Stimulated activated CD4-positive, alpha-beta T cell treated with anti-CD3 and anti-CD28 coated beads, Interleukin-2, amount 100 ng/mL, for 48 hours (primary cell): ENCODE data around the gene TARM1.
"Not testable (repeated sequence)": the region's sequence is repeated elsewhere in the genome, so short reads cannot be mapped to it uniquely, and the experiment has no call there.

Experiments used
- DNase-seq, 2 donors: peaks; one replicate each; pipeline ENCODE4 v3.0.0-alpha.2; 2020

TARM1 gene

GRCh38 chr19:54099190-54099902 is 18.2 kb upstream of the TARM1 start:
- no peak for DNase-seq

- DNase-seq: no peak
These were observed 15.5 kb upstream of the TARM1 start for GRCh38 chr19:54096617-54097106.

GRCh38 chr19:54095859-54096616 is 14.9 kb upstream of the TARM1 start:
- peak; percentile 27 to 39 for DNase-seq

GRCh38 chr19:54095136-54095858 is 14.1 kb upstream of the TARM1 start:
- DNase-seq: no peak

- no peak for DNase-seq
These were observed 13.3 kb upstream of the TARM1 start for GRCh38 chr19:54094426-54095000.

- no peak for DNase-seq
These were observed 3.2 kb upstream of the TARM1 start for GRCh38 chr19:54084410-54084809.

- no peak for DNase-seq
These were observed 3.8 kb downstream of the TARM1 start for GRCh38 chr19:54077334-54077733.

- no peak for DNase-seq
These were observed 6.3 kb downstream of the TARM1 start for GRCh38 chr19:54074851-54075250.

GRCh38 chr19:54073829-54074228 is 7.3 kb downstream of the TARM1 start:
- no peak for DNase-seq

GRCh38 chr19:54069470-54069869 is 11.7 kb downstream of the TARM1 start:
- no peak for DNase-seq

GRCh38 chr19:54063350-54064116 is 17.6 kb downstream of the TARM1 start, which contains the start of gene VSTM1:
VSTM1 (minus strand) TSS chr19:54063897; CDS start chr19:54063777, 120 bp downstream.
- DNase-seq: no peak

- no peak for DNase-seq
These were observed 18.5 kb downstream of the TARM1 start for GRCh38 chr19:54062643-54063042.

GRCh38 chr19:54047616-54048015 is 33.5 kb downstream of the TARM1 start:
- DNase-seq: no peak

- no peak for DNase-seq
These were observed 35.4 kb downstream of the TARM1 start for GRCh38 chr19:54045771-54046170.

GRCh38 chr19:54042989-54043388 is 38.2 kb downstream of the TARM1 start:
- DNase-seq: no peak

- DNase-seq: no peak
These were observed 39.1 kb downstream of the TARM1 start for GRCh38 chr19:54041969-54042606.

GRCh38 chr19:54040003-54040402 is 41.2 kb downstream of the TARM1 start:
- no peak for DNase-seq

- DNase-seq: not testable (repeated sequence)
These were observed 44.6 kb downstream of the TARM1 start for GRCh38 chr19:54036542-54036941.

GRCh38 chr19:54035215-54036178 is 45.7 kb downstream of the TARM1 start:
- DNase-seq: no peak

- DNase-seq: no peak
These were observed 50.1 kb downstream of the TARM1 start for GRCh38 chr19:54030895-54031586.
